ENCODE data around the gene LCN6. TPM values are rescaled to one million over a fixed set of nuclear protein-coding genes. Genes with fewer than 3 reads are reported as not detected.

The LCN6 gene
- total and polyA plus RNA-seq, 7 donors = 1.2 to 19.1 (median 5.9) TPM

- H3K4me1 ChIP-seq = peaks cover 0 to 14% (median 10%) of the 10 kb centered on the region in 4 donors
- 11 to 14% methylated on average over 32 of the region's 32 CpGs for WGBS, 2 donors
- H3K27me3 ChIP-seq = peaks cover 26 to 53% (median 34%) of the 10 kb centered on the region in 3 donors
- no peak overlapping the region for H3K27ac ChIP-seq
- DNase-seq = no peak
- intact Hi-C loops (cut with DNase I) = no loop called here
- no peaks in the 10 kb centered on the region for H3K9me3 ChIP-seq
- no peak overlapping the region for H3K4me3 ChIP-seq
- TF ChIP-seq POLR2AphosphoS5 (IDR thresholded peaks at IDR 0.05) (no peak), POLR2A (IDR thresholded peaks at IDR 0.05) (no peak), EP300 (IDR thresholded peaks at IDR 0.05) (no peak), CTCF (IDR thresholded peaks at IDR 0.05) (no peak)
- no peaks in the 10 kb centered on the region for H3K36me3 ChIP-seq
These were observed 6.3 kb downstream of the LCN6 start for GRCh38 chr9:136741883-136742571.

GRCh38 chr9:136740971-136741882 lies 7.1 kb downstream of the LCN6 start:
- peaks cover 26 to 53% (median 34%) of the 10 kb centered on the region in 3 donors for H3K27me3 ChIP-seq
- DNase-seq = no peak

GRCh38 chr9:136740491-136740890 lies 7.8 kb downstream of the LCN6 start:
- Histone ChIP-seq H3K27ac (no peak overlapping the region), H3K4me1 (peaks cover 0 to 14% (median 10%) of the 10 kb centered on the region in 4 donors), H3K36me3 (no peaks in the 10 kb centered on the region), H3K27me3 (peaks cover 26 to 51% (median 34%) of the 10 kb centered on the region in 3 donors), H3K4me3 (no peak overlapping the region), H3K9me3 (no peaks in the 10 kb centered on the region)
- intact Hi-C loops (cut with DNase I) = no loop called here
- DNase-seq = no peak
- 66 to 89% methylated on average over 16 of the region's 16 CpGs for WGBS, 2 donors
- TF ChIP-seq EP300 (IDR thresholded peaks at IDR 0.05) (no peak), POLR2A (IDR thresholded peaks at IDR 0.05) (no peak), CTCF (IDR thresholded peaks at IDR 0.05) (no peak), POLR2AphosphoS5 (IDR thresholded peaks at IDR 0.05) (no peak)

More at GRCh38 chr9:136740971-136741882, 7.1 kb downstream of the LCN6 start:
- intact Hi-C loops (cut with DNase I) = no loop called here
- Histone ChIP-seq H3K9me3 (no peaks in the 10 kb centered on the region), H3K4me1 (peaks cover 0 to 14% (median 10%) of the 10 kb centered on the region in 4 donors), H3K36me3 (no peaks in the 10 kb centered on the region), H3K27ac (no peak overlapping the region), H3K4me3 (no peak overlapping the region)
- TF ChIP-seq POLR2AphosphoS5 (IDR thresholded peaks at IDR 0.05) = peak in 1 of 4 donors; percentile 14
- no peak for TF ChIP-seq EP300 (IDR thresholded peaks at IDR 0.05)
- no peak for TF ChIP-seq POLR2A (IDR thresholded peaks at IDR 0.05)
- 7 to 21% methylated on average over 37 of the region's 37 CpGs for WGBS, 2 donors

GRCh38 chr9:136740069-136740468 lies 8.3 kb downstream of the LCN6 start:
- H3K36me3 ChIP-seq = no peaks in the 10 kb centered on the region
- peaks cover 26 to 49% (median 34%) of the 10 kb centered on the region in 3 donors for H3K27me3 ChIP-seq
- H3K4me3 ChIP-seq = no peak overlapping the region
- DNase-seq = no peak
- H3K27ac ChIP-seq = no peak overlapping the region
- no peak for TF ChIP-seq POLR2A (IDR thresholded peaks at IDR 0.05)
- no peak for TF ChIP-seq EP300 (IDR thresholded peaks at IDR 0.05)
- TF ChIP-seq CTCF (IDR thresholded peaks at IDR 0.05) = no peak
- TF ChIP-seq POLR2AphosphoS5 (IDR thresholded peaks at IDR 0.05) = no peak
- no peaks in the 10 kb centered on the region for H3K9me3 ChIP-seq
- intact Hi-C loops (cut with DNase I) = no loop called here
- WGBS, 2 donors = 71 to 86% methylated on average over 11 of the region's 11 CpGs
- peaks cover 0 to 14% (median 10%) of the 10 kb centered on the region in 4 donors for H3K4me1 ChIP-seq

GRCh38 chr9:136739509-136739908 lies 8.8 kb downstream of the LCN6 start:
- H3K9me3 ChIP-seq = no peaks in the 10 kb centered on the region
- DNase-seq = no peak
- H3K4me3 ChIP-seq = no peak overlapping the region
- TF ChIP-seq POLR2A (IDR thresholded peaks at IDR 0.05) (no peak), POLR2AphosphoS5 (IDR thresholded peaks at IDR 0.05) (no peak), CTCF (IDR thresholded peaks at IDR 0.05) (no peak), EP300 (IDR thresholded peaks at IDR 0.05) (no peak)
- H3K27me3 ChIP-seq = peaks cover 26 to 45% (median 31%) of the 10 kb centered on the region in 3 donors
- 81 to 89% methylated on average over 23 of the region's 23 CpGs for WGBS, 2 donors
- intact Hi-C loops (cut with DNase I) = no loop called here
- no peak overlapping the region for H3K27ac ChIP-seq
- peaks cover 0 to 14% (median 10%) of the 10 kb centered on the region in 4 donors for H3K4me1 ChIP-seq
- no peaks in the 10 kb centered on the region for H3K36me3 ChIP-seq
